ENCODE measurements around the gene MNX1. TPM values are rescaled to one million over a fixed set of nuclear protein-coding genes. Genes with fewer than 3 reads are reported as not detected.

Gene MNX1
- total RNA-seq, 4 donors from 2014 or later = 0.56 TPM; not detected in 3

DNA sequence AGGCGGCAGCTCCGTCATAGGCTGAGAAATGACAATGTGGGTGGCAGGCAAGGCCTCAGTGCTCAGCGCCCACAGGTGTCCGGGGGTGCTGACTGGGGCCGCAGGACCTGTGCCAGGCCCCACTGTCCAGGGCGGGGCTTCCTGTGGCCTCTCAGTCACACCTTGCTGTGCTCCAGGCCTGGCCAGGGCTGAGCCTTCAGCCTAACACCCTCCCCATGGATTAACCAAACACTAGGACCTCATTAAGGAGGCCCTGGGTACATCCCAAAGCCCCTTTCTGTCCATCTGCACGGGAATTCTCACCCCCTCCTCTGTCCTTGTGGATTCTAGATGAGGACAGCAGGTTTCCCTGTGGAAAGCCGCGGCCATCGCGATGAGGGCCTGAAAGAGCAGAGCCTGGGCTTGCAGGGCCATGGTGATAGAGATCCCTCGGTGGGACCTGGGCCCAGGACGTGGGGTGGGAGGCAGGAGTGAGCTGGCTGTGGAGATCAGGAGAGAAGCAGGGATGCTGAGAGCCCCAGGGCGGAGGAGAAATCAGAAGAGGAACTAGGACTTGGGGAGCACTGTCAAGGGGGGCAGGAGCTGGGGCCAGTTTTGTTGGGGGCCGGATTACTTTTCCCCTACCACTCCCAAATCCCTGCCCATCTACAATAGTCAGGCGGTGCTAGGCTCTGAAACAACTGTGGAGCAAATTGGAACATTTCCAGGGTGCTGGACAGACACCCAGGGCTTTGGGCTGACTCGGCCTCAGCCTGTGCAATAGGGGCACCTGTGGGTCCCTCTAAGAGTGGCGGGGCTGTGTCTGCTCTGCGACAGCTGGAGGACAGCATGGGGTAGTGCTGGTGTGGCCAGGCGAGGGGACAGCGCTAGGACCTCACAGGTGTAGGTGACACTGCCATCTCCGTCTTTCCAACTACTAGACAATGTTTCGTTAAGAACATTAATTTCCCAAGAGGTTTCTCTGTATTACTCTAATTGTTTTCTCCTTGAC lies 23.3 kb upstream of the MNX1 start:
- Histone ChIP-seq H3K9me3 (no peaks in the 10 kb centered on the region), H3K4me3 (no peak overlapping the region), H3K4me1 (no peaks in the 10 kb centered on the region), H3K36me3 (no peaks in the 10 kb centered on the region), H3K27ac (no peak overlapping the region), H3K27me3 (peaks cover 54% of the 10 kb centered on the region)
- peak; percentile 48 to 69 for DNase-seq (ENCODE audit: low spot score in 2 of 2)
- WGBS = 87% methylated on average over 20 of the region's 23 CpGs
- TF ChIP-seq POLR2A (IDR thresholded peaks at IDR 0.05) = no peak
- TF ChIP-seq EP300 (IDR thresholded peaks at IDR 0.05) = no peak
- TF ChIP-seq, protein P1, sequence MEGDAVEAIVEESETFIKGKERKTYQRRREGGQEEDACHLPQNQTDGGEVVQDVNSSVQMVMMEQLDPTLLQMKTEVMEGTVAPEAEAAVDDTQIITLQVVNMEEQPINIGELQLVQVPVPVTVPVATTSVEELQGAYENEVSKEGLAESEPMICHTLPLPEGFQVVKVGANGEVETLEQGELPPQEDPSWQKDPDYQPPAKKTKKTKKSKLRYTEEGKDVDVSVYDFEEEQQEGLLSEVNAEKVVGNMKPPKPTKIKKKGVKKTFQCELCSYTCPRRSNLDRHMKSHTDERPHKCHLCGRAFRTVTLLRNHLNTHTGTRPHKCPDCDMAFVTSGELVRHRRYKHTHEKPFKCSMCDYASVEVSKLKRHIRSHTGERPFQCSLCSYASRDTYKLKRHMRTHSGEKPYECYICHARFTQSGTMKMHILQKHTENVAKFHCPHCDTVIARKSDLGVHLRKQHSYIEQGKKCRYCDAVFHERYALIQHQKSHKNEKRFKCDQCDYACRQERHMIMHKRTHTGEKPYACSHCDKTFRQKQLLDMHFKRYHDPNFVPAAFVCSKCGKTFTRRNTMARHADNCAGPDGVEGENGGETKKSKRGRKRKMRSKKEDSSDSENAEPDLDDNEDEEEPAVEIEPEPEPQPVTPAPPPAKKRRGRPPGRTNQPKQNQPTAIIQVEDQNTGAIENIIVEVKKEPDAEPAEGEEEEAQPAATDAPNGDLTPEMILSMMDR (IDR thresholded peaks at IDR 0.05) = no peak
- no peak for TF ChIP-seq POLR2AphosphoS5 (IDR thresholded peaks at IDR 0.05)

DNA sequence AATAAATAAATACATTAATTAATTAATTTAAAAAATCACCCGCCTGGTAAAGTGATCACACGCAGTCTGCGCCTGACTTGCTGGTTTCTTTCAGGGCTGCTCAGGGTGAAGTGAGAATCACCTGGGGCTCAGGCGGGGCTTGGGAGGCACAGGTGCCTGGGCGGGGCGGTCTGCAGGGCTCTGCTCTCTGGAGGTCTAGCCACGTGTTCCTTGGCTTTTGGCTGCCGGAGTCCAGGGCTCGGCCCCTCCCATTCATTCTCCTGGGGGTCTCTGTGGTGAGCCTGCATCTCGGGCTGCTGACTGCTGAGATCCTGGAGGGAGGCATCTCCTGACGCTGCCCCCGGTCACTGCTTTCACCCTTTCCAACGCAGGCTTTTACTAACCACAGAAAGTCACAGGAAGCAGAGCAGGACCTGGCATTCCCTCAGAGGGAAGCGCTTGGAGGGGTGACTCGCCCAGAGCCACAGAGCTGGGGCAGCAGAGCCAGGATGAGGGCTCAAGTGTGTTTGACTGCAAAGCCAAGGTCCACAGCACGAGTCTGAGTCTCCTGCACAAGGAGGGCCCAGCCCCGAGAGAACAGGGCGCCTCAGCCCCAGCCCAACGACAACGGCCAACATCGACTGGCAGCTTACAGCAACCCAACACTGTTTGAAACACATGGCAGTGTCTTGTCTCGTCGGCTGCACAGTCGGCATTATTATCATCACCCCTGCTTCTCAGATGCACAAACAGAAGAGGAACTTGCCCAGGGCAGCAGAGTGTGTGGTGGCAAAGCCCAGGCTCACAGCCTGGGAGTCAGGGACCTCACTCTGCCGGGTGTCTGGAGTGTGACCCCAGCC lies 22.4 kb upstream of the MNX1 start:
- H3K36me3 ChIP-seq = no peaks in the 10 kb centered on the region
- peaks cover 59% of the 10 kb centered on the region for H3K27me3 ChIP-seq
- no peak overlapping the region for H3K4me3 ChIP-seq
- no peak overlapping the region for H3K27ac ChIP-seq
- H3K4me1 ChIP-seq = no peaks in the 10 kb centered on the region
- H3K9me3 ChIP-seq = no peaks in the 10 kb centered on the region
- peak; percentile 42 to 49 for DNase-seq (ENCODE audit: low spot score in 2 of 2)
- WGBS = 52% methylated on average over 13 of the region's 25 CpGs
- TF ChIP-seq, protein P1 (IDR thresholded peaks at IDR 0.05) = no peak
- TF ChIP-seq POLR2AphosphoS5 (IDR thresholded peaks at IDR 0.05) (no peak), EP300 (IDR thresholded peaks at IDR 0.05) (no peak), POLR2A (IDR thresholded peaks at IDR 0.05) (no peak)

DNA sequence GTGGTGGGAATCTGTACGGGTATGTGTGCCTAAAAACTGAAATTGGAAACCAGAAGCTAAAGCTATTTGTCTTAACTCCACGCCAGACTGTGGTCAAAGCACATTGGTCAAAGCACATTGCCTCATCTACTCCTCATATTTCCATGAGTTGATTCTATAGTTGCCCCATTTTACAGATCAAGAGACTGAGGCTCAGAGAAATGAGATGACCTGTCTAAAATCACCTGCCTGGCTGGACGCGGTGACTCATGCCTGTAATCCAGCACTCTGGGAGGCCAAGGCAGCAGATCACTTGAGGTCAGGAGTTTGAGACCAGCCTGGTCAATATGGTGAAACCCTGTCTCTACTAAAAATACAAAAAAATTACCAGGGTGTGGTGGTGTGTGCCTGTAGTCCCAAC lies 21.7 kb upstream of the MNX1 start:
- peak in 1 of 2 donors; percentile 2 for DNase-seq (ENCODE audit: low spot score in 2 of 2)
- Histone ChIP-seq H3K4me3 (no peak overlapping the region), H3K4me1 (no peaks in the 10 kb centered on the region), H3K9me3 (no peaks in the 10 kb centered on the region), H3K27me3 (peaks cover 60% of the 10 kb centered on the region), H3K36me3 (no peaks in the 10 kb centered on the region), H3K27ac (no peak overlapping the region)
- 69% methylated on average over 4 of the region's 4 CpGs for WGBS
- no peak for TF ChIP-seq POLR2A (IDR thresholded peaks at IDR 0.05)
- no peak for TF ChIP-seq EP300 (IDR thresholded peaks at IDR 0.05)
- TF ChIP-seq, protein P1 (IDR thresholded peaks at IDR 0.05) = no peak
- no peak for TF ChIP-seq POLR2AphosphoS5 (IDR thresholded peaks at IDR 0.05)

- TF ChIP-seq, protein P1 (IDR thresholded peaks at IDR 0.05) = no peak
- TF ChIP-seq POLR2A (IDR thresholded peaks at IDR 0.05) = no peak
- TF ChIP-seq EP300 (IDR thresholded peaks at IDR 0.05) = no peak
- TF ChIP-seq POLR2AphosphoS5 (IDR thresholded peaks at IDR 0.05) = no peak
- Histone ChIP-seq H3K4me3 (no peak overlapping the region), H3K4me1 (no peaks in the 10 kb centered on the region), H3K9me3 (no peaks in the 10 kb centered on the region), H3K27me3 (peaks cover 82% of the 10 kb centered on the region), H3K36me3 (no peaks in the 10 kb centered on the region), H3K27ac (no peak overlapping the region)
- peak; percentile 9 to 11 for DNase-seq (ENCODE audit: low spot score in 2 of 2)
- WGBS = 68% methylated on average over 16 of the region's 16 CpGs
Observed at GRCh38 chr7:157028199-157028903, 17.9 kb upstream of the MNX1 start.
